Measurements from ENCODE around the gene RND2.

RND2 gene

GRCh38 chr17:43015579-43015978 is 9.5 kb upstream of the RND2 start:
- no peak overlapping the region for H3K4me3 ChIP-seq (ENCODE audit: low read length)
- TF ChIP-seq ZNF274 (IDR thresholded peaks at IDR 0.05; ENCODE audit: low read depth, low read length) = no peak

GRCh38 chr17:43016216-43016615 is 8.8 kb upstream of the RND2 start:
- no peak overlapping the region for H3K4me3 ChIP-seq (ENCODE audit: low read length)
- TF ChIP-seq ZNF274 (IDR thresholded peaks at IDR 0.05; ENCODE audit: low read depth, low read length) = no peak

- H3K4me3 ChIP-seq (ENCODE audit: low read length) = no peak overlapping the region
- no peak for TF ChIP-seq ZNF274 (IDR thresholded peaks at IDR 0.05; ENCODE audit: low read depth, low read length)
Observed at GRCh38 chr17:43018008-43018853, 6.8 kb upstream of the RND2 start.

GRCh38 chr17:43018932-43019331 is 6.1 kb upstream of the RND2 start:
- H3K4me3 ChIP-seq (ENCODE audit: low read length) = no peak overlapping the region
- TF ChIP-seq ZNF274 (IDR thresholded peaks at IDR 0.05; ENCODE audit: low read depth, low read length) = no peak

- TF ChIP-seq ZNF274 (IDR thresholded peaks at IDR 0.05; ENCODE audit: low read depth, low read length) = no peak
- no peak overlapping the region for H3K4me3 ChIP-seq (ENCODE audit: low read length)
Observed at GRCh38 chr17:43019418-43019817, 5.6 kb upstream of the RND2 start.

GRCh38 chr17:43020030-43020621 is 4.9 kb upstream of the RND2 start:
- TF ChIP-seq ZNF274 (IDR thresholded peaks at IDR 0.05; ENCODE audit: low read depth, low read length) = no peak
- H3K4me3 ChIP-seq (ENCODE audit: low read length) = no peak overlapping the region

- no peak for TF ChIP-seq ZNF274 (IDR thresholded peaks at IDR 0.05; ENCODE audit: low read depth, low read length)
- peak overlapping the region; percentile 63 for H3K4me3 ChIP-seq (ENCODE audit: low read length)
Observed at GRCh38 chr17:43020789-43021740, 4.0 kb upstream of the RND2 start.

GRCh38 chr17:43021741-43022512 is 3.1 kb upstream of the RND2 start, which contains the start of gene VAT1:
Gene VAT1 (minus strand): TSS chr17:43022385. CDS start chr17:43022322, 63 bp downstream.
- no peak for TF ChIP-seq ZNF274 (IDR thresholded peaks at IDR 0.05; ENCODE audit: low read depth, low read length)

GRCh38 chr17:43025290-43025657 is 243 bp downstream of the RND2 start:
- no peak overlapping the region for H3K4me3 ChIP-seq (ENCODE audit: low read length)
- TF ChIP-seq ZNF274 (IDR thresholded peaks at IDR 0.05; ENCODE audit: low read depth, low read length) = no peak

More at GRCh38 chr17:43021741-43022512, 3.1 kb upstream of the RND2 start, which contains the start of gene VAT1:
- peak within 1 kb of the TSS; percentile 63 for H3K4me3 ChIP-seq (ENCODE audit: low read length)

- no peak overlapping the region for H3K4me3 ChIP-seq (ENCODE audit: low read length)
- TF ChIP-seq ZNF274 (IDR thresholded peaks at IDR 0.05; ENCODE audit: low read depth, low read length) = no peak
Observed at GRCh38 chr17:43025766-43026537, 921 bp downstream of the RND2 start.

- no peak for TF ChIP-seq ZNF274 (IDR thresholded peaks at IDR 0.05; ENCODE audit: low read depth, low read length)
- H3K4me3 ChIP-seq (ENCODE audit: low read length) = no peak overlapping the region
Observed at GRCh38 chr17:43026595-43026994, 1.6 kb downstream of the RND2 start.

- no peak for TF ChIP-seq ZNF274 (IDR thresholded peaks at IDR 0.05; ENCODE audit: low read depth, low read length)
- no peak overlapping the region for H3K4me3 ChIP-seq (ENCODE audit: low read length)
Observed at GRCh38 chr17:43027091-43028032, 2.3 kb downstream of the RND2 start.

Measured in GM08714 (cell line).